K562 treated with DMSO at 1 percent for 48 hours (cell line): ENCODE measurements around the gene SDHD. TPM values are rescaled to one million over a fixed set of nuclear protein-coding genes. Genes with fewer than 3 reads are reported as not detected.

Experiments
- total RNA-seq: library from RNA; unstranded; fragments of 300-600 nt; gene quantifications from 2 replicates; pipeline ENCODE4 v1.2.3, GENCODE V29; 2022; ENCODE audit warnings: low replicate concordance; ENCODE audit errors: extremely low read depth

SDHD gene
- not detected in 2 replicates for total RNA-seq

DNA sequence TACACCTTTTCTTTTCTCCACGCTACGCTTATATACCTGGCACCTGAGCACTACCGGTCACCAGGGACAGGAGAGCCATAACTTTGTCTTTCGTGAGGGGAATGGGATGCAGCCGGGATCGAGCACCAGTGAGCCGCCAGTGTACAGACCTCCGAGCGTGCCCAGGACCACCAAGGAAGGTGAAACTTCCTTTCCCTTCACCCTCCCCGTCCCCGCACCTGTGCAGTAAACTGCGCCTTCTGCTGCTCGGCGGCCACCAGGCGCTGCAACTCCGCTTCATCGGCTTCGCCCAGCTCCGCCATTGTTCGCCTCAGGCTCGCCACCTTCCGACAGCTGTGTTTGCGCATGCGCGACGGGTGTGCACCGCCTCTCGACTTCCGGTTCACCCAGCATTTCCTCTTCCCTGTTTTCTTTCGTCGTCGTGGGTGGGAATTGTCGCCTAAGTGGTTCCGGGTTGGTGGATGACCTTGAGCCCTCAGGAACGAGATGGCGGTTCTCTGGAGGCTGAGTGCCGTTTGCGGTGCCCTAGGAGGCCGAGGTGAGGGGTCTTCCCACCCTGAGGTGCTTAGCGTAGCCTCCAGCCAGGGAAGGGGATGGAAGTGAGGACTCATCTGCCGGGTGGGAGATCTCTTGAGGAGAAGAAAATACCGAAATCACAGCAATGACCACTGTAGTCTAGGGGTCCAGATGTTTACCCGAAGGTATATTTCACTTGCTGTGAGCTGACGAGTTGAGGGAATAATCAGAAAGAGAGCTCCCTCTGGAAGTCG, at the start of gene SDHD, which contains the start of gene TIMM8B:
Gene SDHD, plus strand, starts transcription at position 452 of the 770 bp plus-strand sequence. Its CDS starts 35 bp downstream, at position 487.
Gene TIMM8B, minus strand, starts transcription at position 335 of the 770 bp plus-strand sequence. Its CDS starts 33 bp downstream, at position 302.

DNA sequence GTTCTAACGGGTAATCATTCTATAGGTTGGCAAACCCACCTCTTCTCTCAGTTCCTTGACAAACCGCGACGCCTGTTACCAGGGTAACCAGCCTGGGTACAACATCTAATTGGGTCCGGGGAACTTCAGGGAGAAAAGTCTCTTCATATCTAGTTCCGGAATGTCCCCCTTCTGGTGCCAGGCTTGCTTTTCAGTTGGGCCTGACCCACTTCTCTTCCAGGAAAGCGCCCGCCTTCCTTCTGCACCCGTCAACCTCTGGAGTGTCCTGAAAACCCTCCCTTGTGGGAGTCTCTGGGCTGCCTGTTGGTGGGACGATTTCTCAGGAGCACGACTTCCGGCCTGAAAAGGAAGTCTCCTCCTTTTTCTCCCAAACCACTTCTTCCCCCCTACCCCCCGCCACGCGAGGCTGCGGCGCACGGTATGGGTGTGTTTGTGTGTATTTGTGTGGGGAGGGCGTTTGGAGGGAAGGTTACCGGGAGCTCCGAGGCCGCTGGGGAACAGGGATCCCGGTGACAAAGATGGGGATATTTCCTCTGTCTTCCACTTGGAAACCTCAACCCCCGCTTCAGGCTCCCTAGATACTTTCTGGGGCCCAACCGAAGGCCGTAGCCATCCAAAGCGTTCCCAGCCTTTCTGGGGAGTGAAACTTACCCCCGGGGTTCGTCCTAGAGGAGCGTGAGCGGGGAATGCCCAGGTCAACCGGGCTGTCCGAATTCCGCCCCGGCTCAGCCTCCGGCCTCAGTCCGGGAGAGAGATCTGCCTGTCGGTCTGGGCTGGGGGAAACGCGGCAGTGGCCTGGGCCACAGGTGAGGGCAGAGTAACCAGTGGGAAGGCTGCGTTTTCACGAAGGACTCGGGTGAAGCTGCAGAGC, 12.5 kb upstream of the SDHD start, which contains the start of the genes NKAPD1 and PIH1D2:
Gene NKAPD1, plus strand, starts transcription at position 359 of the 871 bp plus-strand sequence. CDS start 1,276 bp downstream, outside the sequence.
Gene PIH1D2, minus strand, starts transcription at position 77 of the 871 bp plus-strand sequence. CDS start 843 bp downstream, outside the sequence.

Other genes with a start within 250 kb of the SDHD start
- not detected in 2 replicates for gene ALG9, start 215.3 kb upstream of the SDHD start, total RNA-seq
- gene FDXACB1, start 207.7 kb upstream of the SDHD start, total RNA-seq, result not detected in 2 replicates
- gene CFAP68, start 207.3 kb upstream of the SDHD start, total RNA-seq, result not detected in 2 replicates
- not detected in 2 replicates for gene CRYAB, start 175.1 kb upstream of the SDHD start, total RNA-seq
- not detected in 2 replicates for gene HSPB2, start 174.1 kb upstream of the SDHD start, total RNA-seq
- not detected in 2 replicates for gene C11orf52, start 168.0 kb upstream of the SDHD start, total RNA-seq
- not detected in 2 replicates for gene DIXDC1, start 149.5 kb upstream of the SDHD start, total RNA-seq
- not detected in 2 replicates for gene DLAT, start 61.5 kb upstream of the SDHD start, total RNA-seq
- gene PIH1D2, start 12.9 kb upstream of the SDHD start, total RNA-seq, result not detected in 2 replicates
- gene NKAPD1, start 12.6 kb upstream of the SDHD start, total RNA-seq, result not detected in 2 replicates
- 763 TPM in 1 of 2 replicates, not detected in the other for gene TIMM8B, start 117 bp upstream of the SDHD start, total RNA-seq
- not detected in 2 replicates for gene IL18, start 77.2 kb downstream of the SDHD start, total RNA-seq
- gene TEX12, start 80.5 kb downstream of the SDHD start, total RNA-seq, result not detected in 2 replicates
- not detected in 2 replicates for gene BCO2, start 88.6 kb downstream of the SDHD start, total RNA-seq
- gene PTS, start 139.6 kb downstream of the SDHD start, total RNA-seq, result not detected in 2 replicates
- not detected in 2 replicates for gene PLET1, start 174.0 kb downstream of the SDHD start, total RNA-seq